Mucosa of stomach (tissue), 1 donor: ENCODE measurements around the gene TBC1D1.
A peak's percentile ranks its signal among the peaks of the same experiment; 100 is the strongest.

Experiments used
- H3K27me3 ChIP-seq: one replicate; pipeline ENCODE4 v1.7.0; 2013; ENCODE audit warnings: mild to moderate bottlenecking, low read length; ENCODE audit not compliant: control insufficient read depth, insufficient read depth
- H3K36me3 ChIP-seq: one replicate; pipeline ENCODE4 v1.7.0; 2013; ENCODE audit warnings: low read length; ENCODE audit not compliant: control insufficient read depth, insufficient read depth
- H3K4me1 ChIP-seq: one replicate; pipeline ENCODE4 v1.7.0; 2013; ENCODE audit warnings: mild to moderate bottlenecking, low read length; ENCODE audit not compliant: control insufficient read depth, insufficient read depth
- H3K4me3 ChIP-seq: one replicate; pipeline ENCODE4 v1.7.0; 2013; ENCODE audit warnings: low read length
- H3K9ac ChIP-seq: one replicate; pipeline ENCODE4 v1.7.0; 2013; ENCODE audit warnings: mild to moderate bottlenecking, low read length, moderate library complexity
- H3K9me3 ChIP-seq: one replicate; pipeline ENCODE4 v1.7.0; 2013; ENCODE audit warnings: mild to moderate bottlenecking, low read length, moderate library complexity; ENCODE audit not compliant: control insufficient read depth
- donor health status: Pancreatic carcinoma.

TBC1D1 gene

GRCh38 chr4:38154681-38155588, 264.1 kb downstream of the TBC1D1 start:
- Histone ChIP-seq H3K36me3 (no peaks in the 10 kb centered on the region), H3K9me3 (no peaks in the 10 kb centered on the region), H3K4me3 (no peak overlapping the region), H3K4me1 (peaks cover 63% of the 10 kb centered on the region), H3K27me3 (no peaks in the 10 kb centered on the region), H3K9ac (peak overlapping the region; percentile 77)

- peaks cover 70% of the 10 kb centered on the region for H3K4me1 ChIP-seq
- H3K36me3 ChIP-seq, result no peaks in the 10 kb centered on the region
- peak overlapping the region; percentile 59 for H3K9ac ChIP-seq
- H3K9me3 ChIP-seq, result no peaks in the 10 kb centered on the region
- H3K4me3 ChIP-seq, result peak overlapping the region; percentile 7
- no peaks in the 10 kb centered on the region for H3K27me3 ChIP-seq
Observed at GRCh38 chr4:38155589-38156294, 264.9 kb downstream of the TBC1D1 start.

- peaks cover 83% of the 10 kb centered on the region for H3K4me1 ChIP-seq
Observed at GRCh38 chr4:38157592-38157991, 266.7 kb downstream of the TBC1D1 start.

GRCh38 chr4:38160487-38161207, 269.8 kb downstream of the TBC1D1 start:
- peaks cover 67% of the 10 kb centered on the region for H3K4me1 ChIP-seq
- H3K9ac ChIP-seq, result peak overlapping the region; percentile 60
- no peaks in the 10 kb centered on the region for H3K36me3 ChIP-seq
- no peak overlapping the region for H3K4me3 ChIP-seq
- H3K9me3 ChIP-seq, result peaks cover 7% of the 10 kb centered on the region
- H3K27me3 ChIP-seq, result no peaks in the 10 kb centered on the region

More at GRCh38 chr4:38157592-38157991, 266.7 kb downstream of the TBC1D1 start:
- Histone ChIP-seq H3K9ac (peak overlapping the region; percentile 24), H3K36me3 (no peaks in the 10 kb centered on the region), H3K27me3 (no peaks in the 10 kb centered on the region), H3K4me3 (no peak overlapping the region), H3K9me3 (no peaks in the 10 kb centered on the region)

GRCh38 chr4:38161208-38162113, 270.6 kb downstream of the TBC1D1 start:
- no peak overlapping the region for H3K4me3 ChIP-seq
- H3K9ac ChIP-seq, result peak overlapping the region; percentile 51
- peaks cover 59% of the 10 kb centered on the region for H3K4me1 ChIP-seq
- H3K27me3 ChIP-seq, result no peaks in the 10 kb centered on the region
- H3K36me3 ChIP-seq, result no peaks in the 10 kb centered on the region
- H3K9me3 ChIP-seq, result peaks cover 7% of the 10 kb centered on the region

DNA sequence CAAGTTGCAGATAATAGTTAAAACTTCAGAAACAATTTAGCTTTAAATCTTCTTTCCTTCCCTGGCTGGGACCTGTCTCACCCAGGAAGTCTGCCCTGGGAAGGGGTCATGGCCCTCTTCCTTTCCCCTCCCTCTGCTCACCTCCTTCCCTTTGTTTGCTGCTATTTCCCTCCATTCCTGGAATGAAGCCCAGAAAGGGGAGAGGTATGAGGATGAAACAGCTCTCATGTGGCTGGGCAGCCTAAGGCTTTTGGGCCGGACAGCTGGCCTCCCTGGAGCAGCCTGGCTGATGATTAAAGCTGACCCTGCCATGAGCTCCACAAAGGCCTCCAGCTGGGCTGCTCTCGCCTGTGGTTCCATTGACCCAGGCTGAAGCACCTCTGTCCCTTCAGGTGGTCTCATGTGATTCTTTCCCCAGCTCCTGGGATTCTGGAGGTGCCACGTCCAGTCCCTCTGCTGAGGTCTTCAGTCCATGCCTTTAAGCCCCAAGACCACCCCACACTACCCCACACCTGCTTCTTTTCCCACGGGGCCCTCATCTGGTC, 271.4 kb downstream of the TBC1D1 start:
- Histone ChIP-seq H3K36me3 (no peaks in the 10 kb centered on the region), H3K9me3 (peaks cover 7% of the 10 kb centered on the region), H3K4me1 (peaks cover 50% of the 10 kb centered on the region), H3K9ac (peak overlapping the region; percentile 51), H3K4me3 (no peak overlapping the region), H3K27me3 (no peaks in the 10 kb centered on the region)

- no peaks in the 10 kb centered on the region for H3K27me3 ChIP-seq
- peaks cover 39% of the 10 kb centered on the region for H3K4me1 ChIP-seq
- no peaks in the 10 kb centered on the region for H3K36me3 ChIP-seq
- H3K4me3 ChIP-seq, result no peak overlapping the region
- peaks cover 7% of the 10 kb centered on the region for H3K9me3 ChIP-seq
- peak overlapping the region; percentile 28 for H3K9ac ChIP-seq
Observed at GRCh38 chr4:38163216-38164006, 272.5 kb downstream of the TBC1D1 start.

DNA sequence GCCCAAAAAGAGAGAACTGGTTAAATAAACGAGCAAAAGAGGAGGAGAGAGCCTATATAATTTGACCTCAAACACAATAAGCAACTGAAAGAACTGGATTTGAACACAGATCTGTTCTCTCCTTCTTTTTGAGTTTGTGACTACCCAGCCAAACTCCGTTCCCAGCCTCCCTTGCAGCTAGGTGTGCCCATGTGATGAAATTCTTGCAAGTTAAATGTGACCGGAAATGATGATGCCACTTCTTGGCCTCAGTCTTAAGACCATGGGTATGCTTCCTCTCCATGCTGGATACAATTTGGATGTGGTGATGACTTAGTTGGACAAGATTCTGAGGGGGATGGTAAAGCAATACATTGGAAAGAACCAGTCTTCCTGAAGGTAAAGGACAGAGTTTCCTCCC, 273.5 kb downstream of the TBC1D1 start:
- H3K4me3 ChIP-seq, result no peak overlapping the region
- H3K9me3 ChIP-seq, result peaks cover 7% of the 10 kb centered on the region
- H3K36me3 ChIP-seq, result no peaks in the 10 kb centered on the region
- H3K4me1 ChIP-seq, result peaks cover 45% of the 10 kb centered on the region
- no peaks in the 10 kb centered on the region for H3K27me3 ChIP-seq
- H3K9ac ChIP-seq, result no peak overlapping the region

DNA sequence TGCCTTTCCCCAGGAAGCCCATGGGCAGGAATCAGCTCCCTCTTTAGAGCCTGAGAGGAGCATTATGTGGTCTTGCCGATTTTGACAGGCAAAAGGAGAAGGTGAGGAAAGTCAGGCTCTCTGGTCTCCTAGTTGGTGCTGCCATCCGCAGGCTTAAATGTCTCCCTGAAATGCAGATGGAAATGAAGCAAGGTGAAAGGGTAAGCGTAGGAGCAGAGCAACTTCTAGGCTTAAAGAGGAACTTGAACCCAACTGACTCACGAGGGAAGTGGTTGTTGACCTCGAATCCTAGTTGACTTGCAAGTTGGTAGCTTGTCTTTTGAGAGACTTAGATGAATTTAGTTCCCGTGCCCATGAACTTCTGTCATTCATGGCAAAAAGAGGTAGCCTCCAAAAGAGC, 275.2 kb downstream of the TBC1D1 start:
- Histone ChIP-seq H3K4me1 (peaks cover 41% of the 10 kb centered on the region), H3K9me3 (peaks cover 7% of the 10 kb centered on the region), H3K27me3 (no peaks in the 10 kb centered on the region), H3K36me3 (no peaks in the 10 kb centered on the region), H3K9ac (no peak overlapping the region), H3K4me3 (no peak overlapping the region)

GRCh38 chr4:38166768-38167167, 275.9 kb downstream of the TBC1D1 start:
- Histone ChIP-seq H3K27me3 (no peaks in the 10 kb centered on the region), H3K4me1 (peaks cover 34% of the 10 kb centered on the region), H3K9me3 (peaks cover 7% of the 10 kb centered on the region), H3K4me3 (no peak overlapping the region), H3K36me3 (no peaks in the 10 kb centered on the region), H3K9ac (no peak overlapping the region)
